ENCODE data around the gene HTD2.
"Not testable (repeated sequence)": the region's sequence is repeated elsewhere in the genome, so short reads cannot be mapped to it uniquely, and the experiment has no call there.

Gene HTD2

GRCh38 chr3:58261954-58262666 is 44.2 kb upstream of the HTD2 start:
- Histone ChIP-seq H3K27ac (ENCODE audit: low read length) (no peak overlapping the region), H4K20me1 (ENCODE audit: insufficient read depth, low read length) (no peaks in the 10 kb centered on the region), H3K9ac (ENCODE audit: low read length) (no peak overlapping the region), H3K4me2 (ENCODE audit: low read length) (peak overlapping the region; percentile 20; the same call in 1 of the 2 replicates), H3K4me1 (ENCODE audit: low read length) (peaks cover 10% of the 10 kb centered on the region), H2AFZ (ENCODE audit: low read depth, low read length) (no peak overlapping the region), H3K27me3 (ENCODE audit: low read depth, low read length) (no peaks in the 10 kb centered on the region), H3K9me3 (ENCODE audit: insufficient read depth, low read length) (no peaks in the 10 kb centered on the region), H3K4me3 (ENCODE audit: low read length) (no peak overlapping the region), H3K36me3 (replicated peaks; ENCODE audit: low read depth, low read length) (peaks cover 11% of the 10 kb centered on the region), H3K79me2 (ENCODE audit: low read length) (no peaks in the 10 kb centered on the region)
- TF ChIP-seq EZH2phosphoT487 (IDR thresholded peaks at IDR 0.05; ENCODE audit: low read depth), result no peak
- TF ChIP-seq, protein P1, sequence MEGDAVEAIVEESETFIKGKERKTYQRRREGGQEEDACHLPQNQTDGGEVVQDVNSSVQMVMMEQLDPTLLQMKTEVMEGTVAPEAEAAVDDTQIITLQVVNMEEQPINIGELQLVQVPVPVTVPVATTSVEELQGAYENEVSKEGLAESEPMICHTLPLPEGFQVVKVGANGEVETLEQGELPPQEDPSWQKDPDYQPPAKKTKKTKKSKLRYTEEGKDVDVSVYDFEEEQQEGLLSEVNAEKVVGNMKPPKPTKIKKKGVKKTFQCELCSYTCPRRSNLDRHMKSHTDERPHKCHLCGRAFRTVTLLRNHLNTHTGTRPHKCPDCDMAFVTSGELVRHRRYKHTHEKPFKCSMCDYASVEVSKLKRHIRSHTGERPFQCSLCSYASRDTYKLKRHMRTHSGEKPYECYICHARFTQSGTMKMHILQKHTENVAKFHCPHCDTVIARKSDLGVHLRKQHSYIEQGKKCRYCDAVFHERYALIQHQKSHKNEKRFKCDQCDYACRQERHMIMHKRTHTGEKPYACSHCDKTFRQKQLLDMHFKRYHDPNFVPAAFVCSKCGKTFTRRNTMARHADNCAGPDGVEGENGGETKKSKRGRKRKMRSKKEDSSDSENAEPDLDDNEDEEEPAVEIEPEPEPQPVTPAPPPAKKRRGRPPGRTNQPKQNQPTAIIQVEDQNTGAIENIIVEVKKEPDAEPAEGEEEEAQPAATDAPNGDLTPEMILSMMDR (IDR thresholded peaks at IDR 0.05; ENCODE audit: low read depth, low read length), result no peak

DNA sequence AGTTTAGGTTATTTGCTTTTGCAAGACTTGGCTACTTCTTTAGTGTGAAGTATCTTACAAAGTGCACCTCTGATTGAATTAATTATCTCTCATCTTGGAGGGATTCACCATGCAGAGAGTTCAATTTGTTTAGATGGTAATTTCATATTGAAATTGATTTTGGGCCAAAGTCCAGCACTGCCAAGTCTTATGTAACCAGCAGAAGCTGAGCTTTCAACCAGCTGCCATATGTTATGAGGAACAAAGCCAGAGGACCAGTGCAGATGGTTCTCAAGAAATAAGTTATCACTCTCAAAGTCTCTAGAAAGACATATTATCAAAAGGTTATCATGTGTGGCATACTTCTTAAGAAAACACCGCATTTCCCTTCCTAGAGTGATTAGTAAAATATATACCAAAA is 39.7 kb upstream of the HTD2 start:
- Histone ChIP-seq H3K27ac (ENCODE audit: low read length) (no peak overlapping the region), H3K4me2 (ENCODE audit: low read length) (no peak overlapping the region), H3K36me3 (replicated peaks; ENCODE audit: low read depth, low read length) (peaks cover 17% of the 10 kb centered on the region), H3K4me1 (ENCODE audit: low read length) (peaks cover 9% of the 10 kb centered on the region), H3K9me3 (ENCODE audit: insufficient read depth, low read length) (no peaks in the 10 kb centered on the region), H3K79me2 (ENCODE audit: low read length) (no peaks in the 10 kb centered on the region), H3K4me3 (ENCODE audit: low read length) (no peak overlapping the region), H3K9ac (ENCODE audit: low read length) (no peak overlapping the region), H4K20me1 (ENCODE audit: insufficient read depth, low read length) (no peaks in the 10 kb centered on the region), H2AFZ (ENCODE audit: low read depth, low read length) (no peak overlapping the region), H3K27me3 (ENCODE audit: low read depth, low read length) (no peaks in the 10 kb centered on the region)
- TF ChIP-seq, protein P1 (IDR thresholded peaks at IDR 0.05; ENCODE audit: low read depth, low read length), result no peak
- TF ChIP-seq EZH2phosphoT487 (IDR thresholded peaks at IDR 0.05; ENCODE audit: low read depth), result no peak

DNA sequence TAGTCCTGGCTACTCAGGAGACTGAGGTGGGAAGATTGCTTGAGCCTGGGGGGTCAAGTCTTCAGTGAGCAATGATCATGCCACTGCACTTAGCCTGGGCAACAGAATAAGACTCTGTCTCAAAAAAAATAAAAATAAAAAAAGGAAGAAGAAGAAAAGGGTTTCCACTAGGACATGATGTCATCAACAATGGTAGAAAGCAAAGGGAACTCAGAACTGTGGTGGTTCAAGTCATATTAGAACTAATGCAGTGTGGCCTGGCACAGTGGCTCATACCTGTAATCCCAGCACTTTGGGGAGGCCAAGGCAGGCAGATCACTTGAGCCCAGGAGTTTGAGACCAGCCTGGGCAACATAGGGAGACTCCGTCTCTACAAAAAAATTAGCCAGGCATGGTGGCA is 38.8 kb upstream of the HTD2 start:
- not testable (repeated sequence) for H3K79me2 ChIP-seq (ENCODE audit: low read length); H2AFZ ChIP-seq (ENCODE audit: low read depth, low read length); H3K4me2 ChIP-seq (ENCODE audit: low read length)

GRCh38 chr3:58269356-58269755 is 37.0 kb upstream of the HTD2 start:
- Histone ChIP-seq H3K27ac (ENCODE audit: low read length) (no peak overlapping the region), H3K79me2 (ENCODE audit: low read length) (no peaks in the 10 kb centered on the region), H3K9me3 (ENCODE audit: insufficient read depth, low read length) (no peaks in the 10 kb centered on the region), H3K9ac (ENCODE audit: low read length) (no peak overlapping the region), H3K36me3 (replicated peaks; ENCODE audit: low read depth, low read length) (peaks cover 20% of the 10 kb centered on the region), H2AFZ (ENCODE audit: low read depth, low read length) (no peak overlapping the region), H4K20me1 (ENCODE audit: insufficient read depth, low read length) (no peaks in the 10 kb centered on the region), H3K4me2 (ENCODE audit: low read length) (no peak overlapping the region), H3K4me1 (ENCODE audit: low read length) (peaks cover 7% of the 10 kb centered on the region), H3K27me3 (ENCODE audit: low read depth, low read length) (no peaks in the 10 kb centered on the region), H3K4me3 (ENCODE audit: low read length) (no peak overlapping the region)
- TF ChIP-seq EZH2phosphoT487 (IDR thresholded peaks at IDR 0.05; ENCODE audit: low read depth), result no peak
- TF ChIP-seq, protein P1 (IDR thresholded peaks at IDR 0.05; ENCODE audit: low read depth, low read length), result no peak

More for the DNA sequence above, 38.8 kb upstream of the HTD2 start:
- H3K36me3 ChIP-seq (replicated peaks; ENCODE audit: low read depth, low read length), result peaks cover 17% of the 10 kb centered on the region
- H3K27me3 ChIP-seq (ENCODE audit: low read depth, low read length); H3K4me1 ChIP-seq (ENCODE audit: low read length); H3K4me3 ChIP-seq (ENCODE audit: low read length); H4K20me1 ChIP-seq (ENCODE audit: insufficient read depth, low read length); H3K27ac ChIP-seq (ENCODE audit: low read length); H3K9me3 ChIP-seq (ENCODE audit: insufficient read depth, low read length); H3K9ac ChIP-seq (ENCODE audit: low read length): not testable (repeated sequence)
